AG09319 (cell line): ENCODE results near the gene USH2A.

Source experiments
- DNase-seq: peaks from one replicate; pipeline ENCODE4 v3.0.0-alpha.2; 2010; ENCODE audit warnings: low read depth; ENCODE audit errors: extremely low read depth
- CTCF ChIP-seq: IDR thresholded peaks from 2 replicates; pipeline ENCODE4 v1.5.1; 2011; ENCODE audit warnings: low read depth, mild to moderate bottlenecking, inconsistent platforms, low read length, moderate library complexity

The USH2A gene

DNA sequence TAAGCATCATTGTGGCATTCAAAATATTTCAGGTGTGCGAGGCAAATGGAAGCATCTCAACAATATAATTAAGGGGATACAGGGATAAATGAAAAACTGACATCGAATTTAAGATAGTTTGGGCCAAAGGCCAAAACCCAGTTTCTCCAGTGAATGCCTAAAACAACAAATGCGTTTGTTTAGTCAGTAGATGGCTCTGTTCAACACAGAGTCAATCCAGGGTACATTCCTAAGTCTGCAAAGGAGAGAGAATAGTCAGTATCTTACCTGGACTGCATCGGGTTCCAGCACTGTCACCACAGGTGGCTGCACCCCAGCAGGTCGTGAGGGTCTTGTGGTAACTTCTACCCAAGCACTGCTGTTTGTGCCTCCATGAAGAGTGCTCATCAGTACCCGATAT lies 535.1 kb downstream of the USH2A start:
- TF ChIP-seq CTCF: no peak
- DNase-seq: no peak

- DNase-seq: no peak
- TF ChIP-seq CTCF: no peak
Measured at GRCh38 chr1:215887627-215888026, 535.6 kb downstream of the USH2A start.

DNA sequence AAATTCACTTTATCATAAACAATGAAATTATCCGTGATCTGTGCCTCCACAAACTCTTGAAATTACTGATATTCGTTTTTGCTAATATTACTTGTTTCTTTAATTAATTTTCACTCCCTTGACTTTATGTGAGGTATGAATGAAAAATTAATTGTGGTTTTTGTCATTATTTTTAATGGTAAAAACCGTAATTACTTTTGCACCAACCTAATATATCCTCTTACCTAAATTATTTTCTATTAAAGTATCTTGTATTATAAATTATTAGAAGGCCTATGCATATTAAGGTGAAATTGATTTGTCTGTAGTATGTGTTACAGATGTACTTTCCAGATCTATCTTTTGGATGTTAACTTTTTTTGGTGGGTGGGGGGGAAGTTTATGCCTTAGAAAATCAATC lies 540.2 kb downstream of the USH2A start:
- no peak for TF ChIP-seq CTCF
- DNase-seq: no peak

GRCh38 chr1:215878843-215879242 lies 544.4 kb downstream of the USH2A start:
- no peak for TF ChIP-seq CTCF
- DNase-seq: no peak

- no peak for DNase-seq
- TF ChIP-seq CTCF: no peak
Measured at GRCh38 chr1:215878128-215878527, 545.1 kb downstream of the USH2A start.

GRCh38 chr1:215877452-215877951 lies 545.7 kb downstream of the USH2A start:
- no peak for TF ChIP-seq CTCF
- DNase-seq: no peak

DNA sequence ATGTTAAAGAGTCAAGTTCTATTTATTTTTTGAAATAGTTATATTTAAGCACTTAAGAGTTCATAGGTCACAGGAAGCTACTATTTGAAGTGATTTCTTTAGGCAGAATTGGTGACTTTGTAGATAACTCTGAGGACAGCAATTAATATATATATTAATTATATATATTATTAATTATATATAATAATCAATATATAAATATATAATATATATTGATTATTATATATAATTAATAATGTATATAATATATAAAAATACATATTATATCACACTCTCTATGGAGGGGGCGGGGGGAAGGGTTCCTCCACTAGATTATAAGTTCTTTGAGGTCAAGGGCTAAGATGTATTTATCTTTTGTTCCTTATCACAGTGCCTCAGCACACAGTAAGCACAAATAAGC lies 547.5 kb downstream of the USH2A start:
- TF ChIP-seq CTCF: no peak

More for the DNA sequence above, 547.5 kb downstream of the USH2A start:
- DNase-seq: no peak
